ENCODE data around the gene EPHB6. TPM values are rescaled to one million over a fixed set of nuclear protein-coding genes. Genes with fewer than 3 reads are reported as not detected.

Gene EPHB6
- total RNA-seq, 2 experiments from 2014 or later = 50.7 to 55.8 TPM

DNA sequence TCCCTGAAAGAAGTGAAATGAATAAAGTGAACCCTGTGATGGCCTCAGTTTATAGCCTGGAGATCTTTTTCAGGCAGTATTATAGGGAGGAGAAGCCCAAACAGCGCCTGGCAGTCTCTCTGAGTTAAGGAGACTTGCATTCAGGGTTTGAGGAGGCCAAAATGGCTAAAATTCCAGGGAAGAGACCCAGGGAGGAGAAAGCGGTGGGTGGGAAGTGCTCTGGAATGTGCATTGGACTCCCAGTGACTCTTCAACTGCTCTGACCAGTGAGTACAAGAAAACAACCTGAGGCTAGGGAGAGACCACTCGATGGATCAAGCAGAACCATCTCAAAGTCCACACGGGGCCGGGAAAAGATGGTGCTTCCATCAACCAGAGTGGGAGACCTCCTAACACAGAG is 35.3 kb upstream of the EPHB6 start:
- Histone ChIP-seq H3K4me1 (ENCODE audit: insufficient read depth, low read length) (no peaks in the 10 kb centered on the region), H3K27me3 (ENCODE audit: control insufficient read depth in 1 of 2, insufficient read depth in 2 of 2, low read length in 2 of 2) (no peaks in the 10 kb centered on the region), H3K36me3 (ENCODE audit: insufficient read depth, low read length) (no peaks in the 10 kb centered on the region), H3K4me3 (ENCODE audit: low read length) (no peak overlapping the region), H3K9me3 (ENCODE audit: control insufficient read depth in 1 of 2, insufficient read depth in 1 of 2, low read length in 2 of 2) (no peaks in the 10 kb centered on the region), H3K27ac (ENCODE audit: low read depth in 1 of 2, low read length in 2 of 2) (no peak overlapping the region)
- no peak for TF ChIP-seq CTCF (IDR thresholded peaks at IDR 0.05)
- Mint-ChIP-seq H3K4me1 (ENCODE audit: low read depth) (peaks cover 27% of the 10 kb centered on the region), H3K9me3 (peaks cover 2% of the 10 kb centered on the region), H3K36me3 (ENCODE audit: low read depth) (peaks cover 4% of the 10 kb centered on the region), H3K27ac (no peak overlapping the region), H3K27me3 (no peaks in the 10 kb centered on the region), H3K4me3 (no peak overlapping the region)
- DNase-seq = no peak
- ChIA-PET POLR2A (interaction anchor here (3.8 to 30.9 kb wide), 2 partner anchors 11 to 27 kb away, joined by 39 to 5733 read pairs; no protein-coding TSS in a partner anchor), CTCF (interaction anchor here (1.0 to 2.5 kb wide), 3 partner anchors 8 to 36 kb away, joined by 3 to 6 read pairs (median 3); no protein-coding TSS in a partner anchor)
- no peak for ATAC-seq (ENCODE audit: poor library complexity)
- intact Hi-C loops (cut with DNase I, micrococcal nuclease) = loop anchor here in 1 of 2 experiments (5.0 to 10.0 kb wide), 4 partner anchors 45 to 845 kb away; partner anchors contain the start of gene TAS2R38

DNA sequence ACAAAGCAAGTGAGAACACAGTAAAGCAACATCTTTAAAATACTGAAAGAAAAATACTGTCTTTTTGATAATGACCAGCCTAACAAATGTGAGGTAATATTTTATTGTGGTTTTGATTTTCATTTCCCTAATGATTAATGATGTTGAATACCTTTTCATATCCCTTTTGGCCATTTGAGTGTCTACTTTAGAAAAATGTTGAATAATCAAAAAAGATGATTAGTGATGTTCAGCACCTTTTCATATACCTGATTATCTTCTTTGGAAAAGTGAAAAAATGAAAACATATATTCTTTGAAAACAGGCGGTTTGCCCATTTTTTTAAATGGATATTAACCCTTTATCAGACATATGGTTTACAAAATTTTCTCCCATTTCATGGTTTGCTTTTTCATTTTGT is 32.2 kb upstream of the EPHB6 start:
- Histone ChIP-seq H3K4me3 (ENCODE audit: low read length) (no peak overlapping the region), H3K27ac (ENCODE audit: low read depth in 1 of 2, low read length in 2 of 2) (no peak overlapping the region), H3K9me3 (ENCODE audit: control insufficient read depth in 1 of 2, insufficient read depth in 1 of 2, low read length in 2 of 2) (no peaks in the 10 kb centered on the region), H3K27me3 (ENCODE audit: control insufficient read depth in 1 of 2, insufficient read depth in 2 of 2, low read length in 2 of 2) (peaks cover 0 to 5% of the 10 kb centered on the region in 2 experiments), H3K4me1 (ENCODE audit: insufficient read depth, low read length) (no peaks in the 10 kb centered on the region), H3K36me3 (ENCODE audit: insufficient read depth, low read length) (no peaks in the 10 kb centered on the region)
- Mint-ChIP-seq H3K4me3 (no peak overlapping the region), H3K36me3 (ENCODE audit: low read depth) (peaks cover 4% of the 10 kb centered on the region), H3K27me3 (no peaks in the 10 kb centered on the region), H3K9me3 (peaks cover 5% of the 10 kb centered on the region), H3K27ac (no peak overlapping the region), H3K4me1 (ENCODE audit: low read depth) (peaks cover 5% of the 10 kb centered on the region)
- ChIA-PET CTCF (no interaction called here), POLR2A (interaction anchor here (1.4 kb wide), 1 partner anchor 10 kb away, joined by 3 read pairs; no protein-coding TSS in a partner anchor)
- DNase-seq (no peak), ATAC-seq (ENCODE audit: poor library complexity) (no peak)
- intact Hi-C loops (cut with DNase I, micrococcal nuclease) = no loop called here
- no peak for TF ChIP-seq CTCF (IDR thresholded peaks at IDR 0.05)

- no peak for ATAC-seq (ENCODE audit: poor library complexity)
- H3K9me3 ChIP-seq (ENCODE audit: control insufficient read depth in 1 of 2, insufficient read depth in 1 of 2, low read length in 2 of 2) = no peaks in the 10 kb centered on the region
- no peak for TF ChIP-seq CTCF (IDR thresholded peaks at IDR 0.05)
- no peak overlapping the region for H3K27ac ChIP-seq (ENCODE audit: low read depth in 1 of 2, low read length in 2 of 2)
- Mint-ChIP-seq H3K27me3 (no peaks in the 10 kb centered on the region), H3K4me3 (no peak overlapping the region), H3K9me3 (peaks cover 3% of the 10 kb centered on the region), H3K27ac (no peak overlapping the region), H3K4me1 (ENCODE audit: low read depth) (no peaks in the 10 kb centered on the region), H3K36me3 (ENCODE audit: low read depth) (no peaks in the 10 kb centered on the region)
- intact Hi-C loops (cut with DNase I, micrococcal nuclease) = no loop called here
- DNase-seq = no peak
- CTCF ChIA-PET = interaction anchor here (0.6 kb wide), 1 partner anchor 10 kb away, joined by 3 read pairs; no protein-coding TSS in a partner anchor
- no peak overlapping the region for H3K4me3 ChIP-seq (ENCODE audit: low read length)
- POLR2A ChIA-PET = interaction anchor here (1.4 kb wide), 1 partner anchor 14 kb away, joined by 4 read pairs; no protein-coding TSS in a partner anchor
- peaks cover 0 to 5% of the 10 kb centered on the region in 2 experiments for H3K27me3 ChIP-seq (ENCODE audit: control insufficient read depth in 1 of 2, insufficient read depth in 2 of 2, low read length in 2 of 2)
- H3K36me3 ChIP-seq (ENCODE audit: insufficient read depth, low read length) = no peaks in the 10 kb centered on the region
- H3K4me1 ChIP-seq (ENCODE audit: insufficient read depth, low read length) = no peaks in the 10 kb centered on the region
Measured at GRCh38 chr7:142827951-142828500, 26.9 kb upstream of the EPHB6 start.

Measured in CD4-positive, alpha-beta T cell (primary cell).